ENCODE measurements around the gene MARK3. TPM values are rescaled to one million over a fixed set of nuclear protein-coding genes. Genes with fewer than 3 reads are reported as not detected.

Gene MARK3
- total RNA-seq, 2 experiments from 2014 or later = 78.6 to 81.4 TPM

- POLR2A ChIA-PET = no interaction called here
- H3K4me1 Mint-ChIP-seq = peaks cover 14% of the 10 kb centered on the region
Observed at GRCh38 chr14:103460415-103460814, 75.2 kb downstream of the MARK3 start.

GRCh38 chr14:103463149-103463548 lies 77.9 kb downstream of the MARK3 start:
- H3K4me1 Mint-ChIP-seq = peaks cover 7% of the 10 kb centered on the region
- H3K36me3 Mint-ChIP-seq (ENCODE audit: low read depth) = peaks cover 30% of the 10 kb centered on the region
- DNase-seq = no peak
- POLR2A ChIA-PET = no interaction called here
- no peaks in the 10 kb centered on the region for H3K9me3 Mint-ChIP-seq
- H3K27ac Mint-ChIP-seq = no peak overlapping the region
- CTCF ChIA-PET = interaction anchor here (0.7 kb wide), 1 partner anchor 14 kb away, joined by 3 read pairs; no protein-coding TSS in a partner anchor
- no peak overlapping the region for H3K4me3 Mint-ChIP-seq
- H3K27me3 Mint-ChIP-seq = no peaks in the 10 kb centered on the region

More at GRCh38 chr14:103460415-103460814, 75.2 kb downstream of the MARK3 start:
- Mint-ChIP-seq H3K27ac (no peak overlapping the region), H3K9me3 (no peaks in the 10 kb centered on the region), H3K4me3 (no peak overlapping the region), H3K27me3 (no peaks in the 10 kb centered on the region), H3K36me3 (ENCODE audit: low read depth) (peaks cover 20% of the 10 kb centered on the region)
- CTCF ChIA-PET = interaction anchor here (0.9 to 1.3 kb wide), 3 partner anchors 22 to 69 kb away, joined by 3 to 4 read pairs (median 3); no protein-coding TSS in a partner anchor
- no peak for DNase-seq

DNA sequence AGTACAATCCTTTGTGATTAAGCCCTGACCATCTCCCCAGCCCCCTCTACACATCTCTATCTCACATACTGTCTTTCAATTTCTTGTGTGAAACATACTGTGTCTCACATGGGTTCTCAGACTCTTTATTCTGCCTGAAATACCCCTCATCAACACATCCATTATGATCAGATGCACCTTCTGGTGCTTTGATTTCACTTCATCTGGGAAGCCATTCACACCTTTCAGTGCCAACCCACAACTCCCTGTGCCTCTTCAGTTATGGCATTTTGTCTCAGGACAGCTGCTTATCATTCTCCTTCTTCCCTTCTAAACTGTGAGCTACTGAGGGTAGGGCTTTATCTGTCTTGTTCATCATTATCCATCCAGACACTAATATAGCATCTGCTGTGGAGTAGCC lies 78.6 kb downstream of the MARK3 start:
- ChIA-PET CTCF (no interaction called here), POLR2A (no interaction called here)
- H3K27ac Mint-ChIP-seq = no peak overlapping the region
- no peak overlapping the region for H3K4me3 Mint-ChIP-seq
- peaks cover 7% of the 10 kb centered on the region for H3K4me1 Mint-ChIP-seq
- peaks cover 30% of the 10 kb centered on the region for H3K36me3 Mint-ChIP-seq (ENCODE audit: low read depth)
- H3K27me3 Mint-ChIP-seq = no peaks in the 10 kb centered on the region
- H3K9me3 Mint-ChIP-seq = no peaks in the 10 kb centered on the region
- DNase-seq = no peak

- Mint-ChIP-seq H3K4me3 (no peak overlapping the region), H3K36me3 (ENCODE audit: low read depth) (peaks cover 40% of the 10 kb centered on the region), H3K27me3 (no peaks in the 10 kb centered on the region), H3K4me1 (peaks cover 6% of the 10 kb centered on the region), H3K9me3 (no peaks in the 10 kb centered on the region), H3K27ac (no peak overlapping the region)
- ChIA-PET CTCF (no interaction called here), POLR2A (no interaction called here)
- DNase-seq = no peak
Observed at GRCh38 chr14:103472939-103473338, 87.7 kb downstream of the MARK3 start.

GRCh38 chr14:103474893-103475292 lies 89.7 kb downstream of the MARK3 start:
- POLR2A ChIA-PET = no interaction called here
- H3K9me3 Mint-ChIP-seq = no peaks in the 10 kb centered on the region
- peaks cover 44% of the 10 kb centered on the region for H3K36me3 Mint-ChIP-seq (ENCODE audit: low read depth)
- no peaks in the 10 kb centered on the region for H3K27me3 Mint-ChIP-seq
- no peak overlapping the region for H3K4me3 Mint-ChIP-seq
- DNase-seq = no peak
- no peak overlapping the region for H3K27ac Mint-ChIP-seq
- H3K4me1 Mint-ChIP-seq = peaks cover 8% of the 10 kb centered on the region
- CTCF ChIA-PET = no interaction called here

DNA sequence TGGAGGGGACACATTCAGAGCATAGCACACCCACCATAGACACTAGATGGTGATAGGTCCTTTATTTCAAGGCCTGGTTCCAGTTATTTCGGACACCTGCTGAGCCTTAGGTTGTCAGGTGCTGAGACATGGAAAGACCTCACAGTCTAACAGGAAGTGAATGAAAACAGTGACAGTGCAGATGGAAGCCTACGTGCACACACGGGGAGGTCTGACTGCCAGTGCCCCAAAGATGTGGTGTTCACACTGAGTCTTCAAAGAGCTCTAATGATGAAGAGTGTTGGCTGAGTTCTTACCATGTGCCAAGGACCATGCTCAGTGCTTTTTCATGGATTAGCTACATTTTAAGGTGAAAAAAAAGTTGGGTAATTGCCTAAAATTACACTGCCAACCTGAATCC lies 90.8 kb downstream of the MARK3 start:
- Mint-ChIP-seq H3K4me1 (peaks cover 20% of the 10 kb centered on the region), H3K36me3 (ENCODE audit: low read depth) (peaks cover 43% of the 10 kb centered on the region), H3K27me3 (no peaks in the 10 kb centered on the region), H3K4me3 (no peak overlapping the region), H3K27ac (peak overlapping the region; percentile 68), H3K9me3 (no peaks in the 10 kb centered on the region)
- peak; percentile 14 for DNase-seq
- ChIA-PET POLR2A (no interaction called here), CTCF (interaction anchor here (0.7 to 1.0 kb wide), 2 partner anchors 26 to 1285 kb away, joined by 3 read pairs; no protein-coding TSS in a partner anchor)

DNA sequence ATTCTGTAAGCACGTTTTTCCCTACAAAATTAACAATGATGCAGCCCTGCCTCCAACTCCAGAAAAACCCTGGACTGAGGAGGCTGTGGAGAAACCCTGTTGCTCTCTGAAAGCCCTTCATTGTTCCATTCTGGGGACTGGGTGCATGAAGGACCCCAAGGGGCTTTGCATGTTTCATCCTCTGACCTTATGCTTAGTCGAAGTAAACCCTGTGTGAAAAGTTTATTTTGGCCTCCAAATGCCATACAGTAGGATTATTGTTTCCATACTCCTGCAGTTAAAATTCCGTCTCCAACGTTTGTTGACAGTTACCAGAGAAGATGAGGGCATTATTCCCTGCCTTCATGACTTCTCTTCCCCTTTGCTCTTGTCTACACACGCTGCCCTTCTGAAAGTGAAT lies 91.4 kb downstream of the MARK3 start:
- Mint-ChIP-seq H3K27me3 (no peaks in the 10 kb centered on the region), H3K4me1 (peaks cover 21% of the 10 kb centered on the region), H3K9me3 (no peaks in the 10 kb centered on the region), H3K27ac (no peak overlapping the region), H3K4me3 (no peak overlapping the region), H3K36me3 (ENCODE audit: low read depth) (peaks cover 44% of the 10 kb centered on the region)
- ChIA-PET CTCF (interaction anchor here (1.0 kb wide), 1 partner anchor 27 kb away, joined by 3 read pairs; no protein-coding TSS in a partner anchor), POLR2A (no interaction called here)
- DNase-seq = no peak

GRCh38 chr14:103480595-103480994 lies 95.4 kb downstream of the MARK3 start:
- CTCF ChIA-PET = no interaction called here
- H3K4me3 Mint-ChIP-seq = no peak overlapping the region

GRCh38 chr14:103483600-103483999 lies 98.4 kb downstream of the MARK3 start:
- no peak overlapping the region for H3K4me3 Mint-ChIP-seq
- ChIA-PET CTCF (no interaction called here), POLR2A (no interaction called here)
- no peak for DNase-seq
- H3K4me1 Mint-ChIP-seq = peaks cover 14% of the 10 kb centered on the region
- peaks cover 32% of the 10 kb centered on the region for H3K36me3 Mint-ChIP-seq (ENCODE audit: low read depth)
- no peak overlapping the region for H3K27ac Mint-ChIP-seq
- H3K27me3 Mint-ChIP-seq = no peaks in the 10 kb centered on the region
- no peaks in the 10 kb centered on the region for H3K9me3 Mint-ChIP-seq

More at GRCh38 chr14:103480595-103480994, 95.4 kb downstream of the MARK3 start:
- no peaks in the 10 kb centered on the region for H3K27me3 Mint-ChIP-seq
- peaks cover 39% of the 10 kb centered on the region for H3K36me3 Mint-ChIP-seq (ENCODE audit: low read depth)
- peaks cover 20% of the 10 kb centered on the region for H3K4me1 Mint-ChIP-seq
- POLR2A ChIA-PET = no interaction called here
- peak overlapping the region; percentile 0 for H3K27ac Mint-ChIP-seq
- DNase-seq = no peak
- no peaks in the 10 kb centered on the region for H3K9me3 Mint-ChIP-seq

DNA sequence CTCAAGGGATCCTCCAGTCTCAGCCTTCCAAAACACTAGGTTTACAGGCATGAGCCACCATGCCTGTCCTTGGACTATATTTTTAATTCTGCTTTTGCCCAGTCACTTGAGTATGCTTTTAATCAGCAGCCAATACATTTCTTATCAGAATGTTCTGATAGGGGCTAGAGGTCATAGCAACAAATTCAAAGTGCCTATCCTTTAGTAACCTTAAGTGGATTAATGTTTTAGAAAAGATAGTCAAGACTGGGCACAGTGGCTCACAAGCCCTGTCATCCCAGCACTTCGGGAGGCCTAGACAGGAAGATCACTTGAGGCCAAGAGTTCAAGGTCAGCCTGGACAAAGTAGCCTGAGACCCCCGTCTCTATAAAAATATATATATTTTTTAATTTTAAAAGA lies 100.3 kb downstream of the MARK3 start:
- Mint-ChIP-seq H3K4me1 (peaks cover 7% of the 10 kb centered on the region), H3K4me3 (no peak overlapping the region), H3K27ac (no peak overlapping the region), H3K9me3 (no peaks in the 10 kb centered on the region), H3K36me3 (ENCODE audit: low read depth) (peaks cover 32% of the 10 kb centered on the region), H3K27me3 (no peaks in the 10 kb centered on the region)
- ChIA-PET POLR2A (no interaction called here), CTCF (interaction anchor here (0.6 kb wide), 1 partner anchor 1938 kb away, joined by 3 read pairs; no protein-coding TSS in a partner anchor)
- DNase-seq = no peak

DNA sequence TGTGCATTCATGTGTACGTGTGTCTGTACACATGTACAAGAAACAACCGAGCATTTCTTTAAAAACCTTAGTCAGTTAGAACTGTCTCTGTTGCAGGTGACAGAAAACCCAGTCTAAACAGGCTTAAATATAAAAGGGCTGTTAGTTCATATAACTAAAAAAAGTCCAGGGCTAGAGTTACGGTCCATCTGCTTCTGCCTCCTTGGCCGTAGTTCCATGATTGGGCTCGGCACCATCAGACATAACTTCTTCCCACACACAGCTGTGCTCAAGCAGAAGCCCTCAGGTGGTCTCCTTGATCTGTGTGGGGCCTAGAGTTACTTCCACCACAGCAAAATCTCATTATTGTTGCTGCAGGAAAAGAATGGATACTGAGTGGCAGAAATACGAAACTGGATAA lies 102.9 kb downstream of the MARK3 start:
- peaks cover 23% of the 10 kb centered on the region for H3K36me3 Mint-ChIP-seq (ENCODE audit: low read depth)
- H3K4me1 Mint-ChIP-seq = no peaks in the 10 kb centered on the region
- no peaks in the 10 kb centered on the region for H3K9me3 Mint-ChIP-seq
- CTCF ChIA-PET = no interaction called here
- H3K4me3 Mint-ChIP-seq = no peak overlapping the region
- H3K27me3 Mint-ChIP-seq = no peaks in the 10 kb centered on the region
- POLR2A ChIA-PET = no interaction called here
- H3K27ac Mint-ChIP-seq = no peak overlapping the region
- no peak for DNase-seq

- no peak overlapping the region for H3K27ac Mint-ChIP-seq
- H3K4me1 Mint-ChIP-seq = no peaks in the 10 kb centered on the region
- no peak overlapping the region for H3K4me3 Mint-ChIP-seq
- H3K36me3 Mint-ChIP-seq (ENCODE audit: low read depth) = peaks cover 19% of the 10 kb centered on the region
- H3K9me3 Mint-ChIP-seq = no peaks in the 10 kb centered on the region
- H3K27me3 Mint-ChIP-seq = no peaks in the 10 kb centered on the region
- DNase-seq = no peak
- ChIA-PET CTCF (no interaction called here), POLR2A (no interaction called here)
Observed at GRCh38 chr14:103488960-103489359, 103.7 kb downstream of the MARK3 start.

GRCh38 chr14:103489621-103490020 lies 104.4 kb downstream of the MARK3 start:
- POLR2A ChIA-PET = no interaction called here
- Mint-ChIP-seq H3K4me3 (no peak overlapping the region), H3K9me3 (no peaks in the 10 kb centered on the region), H3K36me3 (ENCODE audit: low read depth) (peaks cover 19% of the 10 kb centered on the region), H3K4me1 (no peaks in the 10 kb centered on the region), H3K27me3 (no peaks in the 10 kb centered on the region), H3K27ac (no peak overlapping the region)
- no peak for DNase-seq
- CTCF ChIA-PET = no interaction called here

GRCh38 chr14:103491691-103492090 lies 106.5 kb downstream of the MARK3 start:
- H3K27ac Mint-ChIP-seq = no peak overlapping the region
- CTCF ChIA-PET = interaction anchor here (1.8 kb wide), 1 partner anchor 9 kb away, joined by 5 read pairs; no protein-coding TSS in a partner anchor
- POLR2A ChIA-PET = no interaction called here
- no peak overlapping the region for H3K4me3 Mint-ChIP-seq
- no peaks in the 10 kb centered on the region for H3K4me1 Mint-ChIP-seq
- H3K36me3 Mint-ChIP-seq (ENCODE audit: low read depth) = peaks cover 18% of the 10 kb centered on the region
- no peaks in the 10 kb centered on the region for H3K9me3 Mint-ChIP-seq
- no peaks in the 10 kb centered on the region for H3K27me3 Mint-ChIP-seq
- no peak for DNase-seq
